Forelimb muscle (tissue), 1 donor: ENCODE results near the gene TBCC. TPM values are rescaled to one million over a fixed set of nuclear protein-coding genes. Genes with fewer than 3 reads are reported as not detected.
"Not testable (repeated sequence)": the region's sequence is repeated elsewhere in the genome, so short reads cannot be mapped to it uniquely, and the experiment has no call there.

Experiments
- DNase-seq: peaks from one replicate; pipeline ENCODE4 v3.0.0-alpha.2; 2013; ENCODE audit warnings: low read depth
- polyA plus RNA-seq: library from polyadenylated mRNA; unstranded; fragments of 120-200 nt; gene quantifications from one replicate; pipeline ENCODE4 v1.2.1, GENCODE V29; 2013; ENCODE audit not compliant: insufficient read length

The TBCC gene
- polyA plus RNA-seq, 1 donor, result 12.3 TPM

GRCh38 chr6:42733867-42734481 is 11.9 kb downstream of the TBCC start:
- DNase-seq, result not testable (repeated sequence)

GRCh38 chr6:42729731-42730130 is 16.2 kb downstream of the TBCC start:
- no peak for DNase-seq

GRCh38 chr6:42727627-42728026 is 18.3 kb downstream of the TBCC start:
- no peak for DNase-seq

- DNase-seq, result no peak
These were observed 18.8 kb downstream of the TBCC start for GRCh38 chr6:42727087-42727611.

GRCh38 chr6:42726485-42727086 is 19.3 kb downstream of the TBCC start:
- peak; percentile 74 for DNase-seq

- no peak for DNase-seq
These were observed 19.9 kb downstream of the TBCC start for GRCh38 chr6:42726026-42726425.

GRCh38 chr6:42724825-42725224 is 21.1 kb downstream of the TBCC start:
- DNase-seq, result no peak

- no peak for DNase-seq
These were observed 23.4 kb downstream of the TBCC start, which contains the start of gene PRPH2 for GRCh38 chr6:42722497-42722896. PRPH2 (minus strand) TSS chr6:42722597; CDS start chr6:42722334, 263 bp downstream.

- DNase-seq, result no peak
These were observed 25.2 kb downstream of the TBCC start for GRCh38 chr6:42720739-42721138.

GRCh38 chr6:42715871-42716270 is 30.0 kb downstream of the TBCC start:
- DNase-seq, result no peak

- DNase-seq, result no peak
These were observed 31.7 kb downstream of the TBCC start for GRCh38 chr6:42714098-42714761.

GRCh38 chr6:42711930-42712329 is 34.0 kb downstream of the TBCC start:
- no peak for DNase-seq

- no peak for DNase-seq
These were observed 35.6 kb downstream of the TBCC start for GRCh38 chr6:42710316-42710715.

GRCh38 chr6:42709871-42710270 is 36.0 kb downstream of the TBCC start:
- no peak for DNase-seq

- no peak for DNase-seq
These were observed 37.8 kb downstream of the TBCC start for GRCh38 chr6:42708096-42708495.

- no peak for DNase-seq
These were observed 38.3 kb downstream of the TBCC start for GRCh38 chr6:42707595-42707994.

GRCh38 chr6:42704937-42705374 is 40.9 kb downstream of the TBCC start:
- no peak for DNase-seq

GRCh38 chr6:42704251-42704936 is 41.5 kb downstream of the TBCC start:
- no peak for DNase-seq

GRCh38 chr6:42702786-42703185 is 43.1 kb downstream of the TBCC start:
- not testable (repeated sequence) for DNase-seq

- DNase-seq, result no peak
These were observed 43.7 kb downstream of the TBCC start for GRCh38 chr6:42702200-42702599.

- no peak for DNase-seq
These were observed 47.7 kb downstream of the TBCC start for GRCh38 chr6:42698217-42698616.

- no peak for DNase-seq
These were observed 48.6 kb downstream of the TBCC start for GRCh38 chr6:42697268-42697655.
